NCI-H128 (cell line): ENCODE measurements around the gene GPC6.

Experiments used
- DNase-seq: peaks from one replicate; lab custom pipeline; 2025; ENCODE audit not compliant: unreplicated experiment; lab: John Stamatoyannopoulos, UW

Gene GPC6

DNA sequence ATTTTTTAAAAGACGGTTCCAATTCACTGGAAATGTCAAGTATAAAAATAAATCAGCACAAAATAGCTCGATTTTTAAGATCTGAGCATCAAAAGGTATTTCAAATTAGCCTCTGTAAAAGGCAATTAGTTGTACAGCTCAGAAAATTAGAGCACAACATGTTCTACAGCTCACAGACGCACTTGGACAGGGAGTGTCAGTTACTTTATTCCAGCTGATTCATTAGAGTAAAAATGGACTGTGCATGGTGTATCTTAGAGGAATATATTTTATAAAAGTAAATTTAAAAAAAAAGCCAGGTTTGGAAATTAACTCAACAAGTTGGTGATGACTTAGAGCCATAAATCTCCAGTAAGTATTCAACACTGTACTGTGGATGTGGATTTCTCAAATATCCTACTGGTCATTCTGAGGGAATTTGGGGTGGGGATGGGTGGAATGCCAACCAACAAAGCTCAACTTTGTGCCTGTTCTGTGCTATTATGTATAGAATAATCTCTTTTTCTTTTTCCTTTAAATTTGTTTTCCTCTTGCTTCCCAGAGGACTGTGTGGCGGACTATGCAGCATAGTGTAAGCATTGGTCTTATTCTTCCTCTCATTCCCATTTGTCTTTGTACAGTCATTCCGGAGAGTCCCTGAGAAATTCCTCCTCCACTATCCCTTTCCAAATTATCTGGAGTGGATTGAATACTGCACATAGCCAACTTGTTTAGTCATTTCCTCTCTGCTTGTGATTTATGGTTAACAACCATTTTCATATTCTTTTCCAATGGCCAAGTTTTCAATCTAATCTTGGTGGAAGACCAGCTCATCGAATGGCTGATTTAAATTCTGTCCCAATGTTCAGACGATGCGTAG, 1083.6 kb downstream of the GPC6 start:
- no peak for DNase-seq

- no peak for DNase-seq
These were observed 1085.3 kb downstream of the GPC6 start for GRCh38 chr13:94311893-94312292.

GRCh38 chr13:94312511-94313216, 1086.1 kb downstream of the GPC6 start:
- DNase-seq = peak; percentile 77

GRCh38 chr13:94313321-94313910, 1086.8 kb downstream of the GPC6 start:
- DNase-seq = no peak

GRCh38 chr13:94313926-94314325, 1087.3 kb downstream of the GPC6 start:
- no peak for DNase-seq

GRCh38 chr13:94315188-94315587, 1088.6 kb downstream of the GPC6 start:
- no peak for DNase-seq

- DNase-seq = no peak
These were observed 1090.5 kb downstream of the GPC6 start for GRCh38 chr13:94317063-94317491.

DNA sequence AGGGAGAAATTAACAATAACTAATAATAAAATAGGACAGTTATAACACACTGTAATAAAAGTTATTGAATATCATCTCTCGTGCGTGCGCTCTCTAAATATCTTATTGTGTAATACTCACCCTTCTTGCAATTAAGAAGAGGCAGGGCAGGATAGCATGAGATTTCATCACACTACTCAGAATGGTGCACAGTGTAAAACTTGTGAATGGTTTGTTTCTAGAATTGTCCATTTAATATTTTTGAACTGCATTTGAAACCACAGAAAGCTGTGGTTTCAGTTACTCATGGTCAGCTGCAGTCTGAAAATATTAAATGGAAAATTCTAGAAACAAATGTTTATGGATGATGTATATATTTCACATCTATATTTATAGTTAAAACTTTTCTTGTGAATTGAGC, 1091.8 kb downstream of the GPC6 start:
- no peak for DNase-seq

DNA sequence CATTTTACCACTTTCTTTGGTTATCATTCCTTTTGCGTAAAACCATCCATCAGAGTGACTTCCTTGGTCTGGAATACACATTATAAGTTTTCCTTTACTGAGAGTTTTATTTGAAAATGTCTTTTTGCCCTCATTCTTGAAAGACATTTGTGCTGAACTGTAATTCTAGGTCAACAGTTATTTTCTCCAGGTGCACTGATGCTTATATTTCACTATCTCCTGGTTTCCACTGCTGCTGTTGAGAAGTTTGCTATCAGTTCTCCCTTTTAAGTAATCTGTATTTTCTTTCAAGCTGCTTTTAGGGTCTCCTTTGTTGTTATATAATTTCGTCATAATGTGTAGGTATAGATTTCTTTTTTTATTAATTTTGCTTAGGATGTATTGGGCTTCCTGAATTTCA, 1092.9 kb downstream of the GPC6 start:
- no peak for DNase-seq

DNA sequence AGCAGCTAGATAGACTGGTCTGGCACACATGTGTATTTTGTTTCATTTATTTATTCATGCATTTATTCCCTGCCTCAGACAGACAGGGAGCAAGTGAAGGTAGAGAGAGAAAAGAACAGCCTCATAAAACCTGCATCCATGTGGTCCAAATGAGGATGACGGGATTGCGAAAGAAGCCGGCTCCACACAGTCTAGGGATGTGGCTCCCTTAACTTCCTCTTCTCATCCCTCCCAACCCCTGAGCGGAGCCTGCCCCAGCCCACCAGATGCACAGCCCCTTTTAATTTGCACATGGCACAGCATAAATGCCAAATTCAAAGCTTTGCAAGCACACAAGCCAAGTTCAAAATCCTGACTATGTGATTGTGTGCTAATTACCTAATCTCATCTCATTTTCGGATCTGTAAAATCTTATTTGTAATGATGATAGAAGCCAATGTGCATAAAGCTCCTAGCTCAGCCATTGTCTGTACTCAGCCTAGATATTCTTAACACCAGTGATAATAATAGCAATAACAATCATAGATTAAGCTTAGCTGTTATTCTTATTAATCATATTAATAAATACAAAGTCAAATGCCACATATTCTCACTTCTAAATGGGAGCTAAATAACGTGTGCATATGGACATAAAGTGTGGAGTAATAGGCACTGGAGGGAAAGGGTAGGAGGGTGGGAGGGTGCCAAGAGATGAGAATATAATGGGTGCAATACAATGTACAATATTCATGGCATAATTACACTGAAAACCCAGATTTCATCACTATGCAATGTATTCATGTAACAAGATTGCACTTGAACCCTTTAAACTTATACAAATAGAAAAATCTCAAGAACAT, 1096.5 kb downstream of the GPC6 start:
- DNase-seq = no peak

DNA sequence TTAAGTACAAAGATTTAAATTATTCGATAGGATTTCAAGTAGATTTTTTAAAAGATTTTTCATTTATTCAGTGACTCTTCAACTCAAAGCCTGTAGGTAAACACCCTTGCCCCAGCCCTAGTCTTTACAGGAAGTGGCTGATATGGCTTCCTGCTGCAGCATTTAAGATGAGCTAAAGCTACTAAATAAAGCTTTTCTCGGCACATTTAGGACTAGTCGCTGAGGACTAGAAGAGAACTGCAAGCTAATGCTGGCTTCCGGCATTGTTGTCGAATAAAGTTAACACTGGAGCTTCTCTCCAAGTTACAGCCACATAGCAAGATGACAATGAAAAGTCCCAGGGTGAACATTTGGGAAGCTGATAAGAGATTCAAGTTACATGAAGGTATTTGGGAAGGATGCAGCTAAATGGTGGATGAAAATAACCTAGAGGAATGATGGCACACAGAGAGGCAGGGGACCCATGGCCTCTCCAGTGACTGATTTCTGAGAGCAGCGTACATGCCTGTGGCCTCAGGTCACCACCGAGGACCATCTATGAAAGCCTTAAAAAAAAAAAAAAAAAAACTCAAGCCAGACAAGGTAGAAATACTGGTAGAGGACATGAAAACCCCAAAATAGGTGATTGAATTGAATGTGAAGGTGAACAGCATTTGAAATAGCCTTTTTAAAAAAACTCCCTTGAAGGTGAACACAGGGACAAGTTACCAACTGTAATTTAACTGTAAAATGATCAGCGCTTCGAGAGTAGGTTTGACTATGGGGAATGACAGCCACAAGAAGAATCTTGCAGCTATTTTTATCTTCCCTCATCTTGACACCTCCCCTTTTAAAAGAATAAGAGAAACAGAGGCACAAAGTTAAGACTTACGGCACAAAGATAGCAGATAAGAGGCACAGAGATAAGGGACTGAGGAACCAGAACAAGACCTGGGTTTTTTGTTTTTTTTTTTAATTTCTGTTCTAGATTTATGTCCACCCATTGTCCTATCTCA, 1097.5 kb downstream of the GPC6 start:
- DNase-seq = no peak

DNA sequence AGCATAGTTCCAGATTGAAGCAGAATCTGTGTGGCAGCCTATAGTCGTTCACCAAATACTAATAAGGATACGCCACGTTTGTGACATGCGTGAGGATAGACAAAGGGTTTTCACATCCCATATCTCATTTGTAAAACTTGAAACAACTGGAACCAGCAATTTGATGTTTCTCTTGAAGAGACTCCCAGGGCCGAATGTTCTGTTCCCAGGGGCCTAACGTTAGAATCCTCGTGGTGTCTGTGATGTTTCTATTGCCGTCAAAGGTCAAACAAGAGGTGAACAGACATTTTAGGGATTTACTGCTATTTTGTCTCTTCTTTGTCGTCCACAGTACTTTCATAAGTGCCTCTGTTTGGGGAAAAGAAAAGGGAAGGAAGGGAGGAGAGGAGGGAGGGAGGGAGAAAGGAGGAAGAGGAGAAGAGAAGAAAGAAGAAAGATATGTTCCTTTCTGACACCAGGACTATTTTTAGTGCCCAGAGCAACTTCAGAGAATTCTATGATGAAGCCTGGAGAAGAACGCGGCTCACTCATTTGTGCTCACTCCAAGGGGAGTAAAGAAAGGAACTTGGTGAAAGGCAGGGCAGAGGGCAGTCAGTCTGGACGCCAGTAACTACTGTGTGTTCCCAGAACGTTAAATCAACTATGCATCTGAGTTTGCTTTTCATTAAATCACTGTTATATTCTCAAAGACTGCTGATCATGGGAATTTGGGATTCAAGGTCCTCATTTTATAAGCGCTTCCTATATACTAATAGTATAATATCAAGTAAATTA, 1098.3 kb downstream of the GPC6 start:
- DNase-seq = no peak

DNA sequence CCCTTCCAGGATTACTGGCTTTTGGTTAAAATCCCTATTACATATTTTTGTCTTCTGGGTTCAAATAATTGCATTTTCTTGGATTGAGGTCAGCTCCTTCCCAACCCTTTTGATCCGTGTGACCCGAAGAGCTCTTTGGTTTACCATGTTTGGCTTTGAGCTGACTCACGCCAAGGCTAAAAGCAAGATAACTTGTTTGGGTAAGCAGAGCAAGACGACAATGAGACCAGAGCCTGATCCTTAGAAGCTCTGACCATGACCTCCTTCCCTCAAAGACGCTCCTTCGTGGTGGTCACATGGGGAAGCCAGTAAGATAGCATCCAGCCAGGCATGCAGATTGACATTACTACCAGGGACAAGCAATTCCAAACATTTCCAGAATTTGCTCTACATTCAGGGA, 1099.0 kb downstream of the GPC6 start:
- no peak for DNase-seq

DNA sequence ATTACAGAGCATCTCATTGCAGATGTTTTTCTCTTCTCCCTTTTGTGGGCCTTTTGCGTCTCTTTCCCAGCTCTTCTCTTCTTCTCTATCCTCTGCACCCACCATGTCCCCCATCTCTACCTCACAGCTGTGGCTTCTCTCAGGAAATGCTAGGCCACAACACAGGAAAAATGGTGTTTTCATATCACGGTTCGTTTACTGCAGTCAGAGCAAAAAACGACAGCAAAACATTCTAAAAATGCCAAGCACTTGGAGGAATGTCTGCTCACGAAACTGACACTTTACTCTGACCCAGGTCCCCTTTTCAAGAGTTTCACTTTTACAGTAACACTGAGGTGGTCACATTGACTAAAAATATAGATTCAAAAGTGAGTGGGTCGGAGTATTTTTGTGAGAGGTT, 1100.7 kb downstream of the GPC6 start:
- no peak for DNase-seq

GRCh38 chr13:94328381-94329041, 1101.9 kb downstream of the GPC6 start:
- no peak for DNase-seq

DNA sequence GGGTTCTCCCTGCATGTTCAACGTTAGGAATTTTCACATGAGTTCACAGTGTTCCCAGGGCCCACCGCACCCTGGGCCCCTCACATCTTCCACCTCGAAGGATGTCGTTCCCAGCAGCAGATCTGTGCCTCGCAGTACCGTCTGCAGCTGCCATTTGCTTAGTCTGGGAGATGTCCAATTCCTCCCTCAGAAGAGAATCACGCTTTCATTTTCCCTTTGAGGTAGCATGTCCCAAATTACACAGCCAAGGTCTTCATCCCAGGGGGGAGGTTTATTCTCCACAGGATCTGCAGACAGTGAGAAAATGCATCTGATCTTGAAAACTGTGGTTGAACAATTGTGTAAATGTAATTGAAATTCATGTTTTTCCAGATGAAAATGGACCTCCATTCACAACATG, 1102.7 kb downstream of the GPC6 start:
- no peak for DNase-seq

GRCh38 chr13:94329754-94330551, 1103.3 kb downstream of the GPC6 start:
- DNase-seq = no peak

- no peak for DNase-seq
These were observed 1104.0 kb downstream of the GPC6 start for GRCh38 chr13:94330552-94331071.
